H1 (cell line): ENCODE data around the gene SLC7A6OS. TPM values are rescaled to one million over a fixed set of nuclear protein-coding genes. Genes with fewer than 3 reads are reported as not detected.

ENCODE experiments used
- CTCF ChIA-PET: fragments of 300-600 bp; sonication (Branson Sonifier 250); formaldehyde crosslinking; loops from one replicate; lab custom pipeline; 2021; ENCODE audit not compliant: partially characterized antibody; lab: Charles Lee
- POLR2A ChIA-PET: fragments of 300-600 bp; sonication (Branson Sonifier 250); formaldehyde crosslinking; loops from one replicate; lab custom pipeline; 2021; ENCODE audit warnings: inconsistent platforms; ENCODE audit not compliant: partially characterized antibody; lab: Charles Lee
- DNase-seq, 2 experiments: peaks; one replicate each; pipeline versions ENCODE4 v3.0.0 to v3.0.0-alpha.2; 2010 to 2022; ENCODE audit warnings: low spot score in 2 of 2, low read depth in 1 of 2, mixed read lengths in 1 of 2
- FAIRE-seq: peaks from 2 replicates; lab custom pipeline; 2011; peaks lifted over from hg19 to GRCh38; lab: Jason Lieb, UNC
- H2AFZ ChIP-seq: 2 replicates; pipeline ENCODE4 v1.8.1; 2012; ENCODE audit warnings: low read length, inconsistent platforms
- H2AK5ac ChIP-seq: 2 replicates; pipeline ENCODE4 v1.6.1; 2013; ENCODE audit warnings: low read depth, low read length
- H2BK120ac ChIP-seq: replicated peaks from 2 replicates; pipeline ENCODE3; 2013; ENCODE audit warnings: low read depth, low read length, inconsistent platforms
- H2BK12ac ChIP-seq: 2 replicates; pipeline ENCODE4 v1.6.1; 2013; ENCODE audit warnings: low read depth, low read length
- H2BK15ac ChIP-seq: 2 replicates; pipeline ENCODE4 v1.6.1; 2013; ENCODE audit warnings: low read length
- H2BK20ac ChIP-seq: 2 replicates; pipeline ENCODE4 v1.6.1; 2013; ENCODE audit warnings: low read length
- H2BK5ac ChIP-seq: 2 replicates; pipeline ENCODE4 v1.6.1; 2013; ENCODE audit warnings: low read depth, low read length
- H3K14ac ChIP-seq: 2 replicates; pipeline ENCODE4 v1.6.1; 2013; ENCODE audit warnings: inconsistent platforms; ENCODE audit not compliant: insufficient read length
- H3K18ac ChIP-seq: 2 replicates; pipeline ENCODE4 v1.6.1; 2013; ENCODE audit warnings: low read length; ENCODE audit errors: extremely low read depth
- H3K23ac ChIP-seq: 2 replicates; pipeline ENCODE4 v1.6.1; 2013; ENCODE audit warnings: inconsistent platforms; ENCODE audit not compliant: insufficient read length
- H3K23me2 ChIP-seq: 2 replicates; pipeline ENCODE4 v1.6.1; 2013; ENCODE audit warnings: low read depth, low read length
- H3K27ac ChIP-seq: 2 replicates; pipeline ENCODE4 v1.6.1; 2011; ENCODE audit warnings: low read depth, low read length, inconsistent platforms
- H3K27me3 ChIP-seq, 4 experiments: replicated peaks in 1 of 4; 1 replicate in 1 of 4; 2 replicates in 3 of 4; pipeline versions ENCODE4 v1.6.1 to v1.8.1; 2011 to 2013; ENCODE audit warnings: low read length in 3 of 4, mild to moderate bottlenecking in 3 of 4, inconsistent platforms in 2 of 4, mixed read lengths in 2 of 4, moderate library complexity in 1 of 4; ENCODE audit not compliant: control insufficient read depth in 3 of 4, insufficient read depth in 3 of 4; ENCODE audit errors: extremely low read depth in 1 of 4
- H3K36me3 ChIP-seq, 4 experiments: 2 replicates each; pipeline versions ENCODE4 v1.6.1 to v1.8.1; 2011 to 2013; ENCODE audit warnings: mild to moderate bottlenecking in 4 of 4, low read length in 3 of 4, moderate library complexity in 2 of 4, control low read depth in 1 of 4, inconsistent platforms in 1 of 4; ENCODE audit not compliant: insufficient read depth in 4 of 4, control insufficient read depth in 2 of 4
- H3K4ac ChIP-seq: replicated peaks from 2 replicates; pipeline ENCODE3; 2013; ENCODE audit warnings: low read length, low read depth, mixed read lengths, inconsistent platforms; ENCODE audit not compliant: insufficient read length
- H3K4me1 ChIP-seq, 4 experiments: replicated peaks in 1 of 4; 1 replicate in 1 of 4; 2 replicates in 3 of 4; pipeline versions ENCODE4 v1.6.1 to v1.8.1; 2011 to 2013; ENCODE audit warnings: low read length in 3 of 4, inconsistent platforms in 2 of 4, mixed read lengths in 1 of 4; ENCODE audit not compliant: insufficient read depth in 4 of 4, control insufficient read depth in 3 of 4
- H3K4me2 ChIP-seq, 2 experiments: 2 replicates each; pipeline versions ENCODE4 v1.6.1 to v1.8.1; 2011 to 2013; ENCODE audit warnings: low read depth in 2 of 2, low read length in 2 of 2, control low read depth in 1 of 2, inconsistent platforms in 1 of 2, mild to moderate bottlenecking in 1 of 2; ENCODE audit not compliant: insufficient read depth in 1 of 2
- H3K4me3 ChIP-seq, 4 experiments: fragments of 200-600, 300-600 bp in 1 of 4; sonication (generic), shearing (Covaris generic), sonication (Bioruptor Twin) in 1 of 4; 2 replicates each; pipeline versions ENCODE4 v1.5.1 to v1.8.1; 2011 to 2016; ENCODE audit warnings: low read length in 4 of 4, low read depth in 3 of 4, control low read depth in 2 of 4, inconsistent platforms in 2 of 4, mild to moderate bottlenecking in 2 of 4, mixed read lengths in 1 of 4, moderate library complexity in 1 of 4; ENCODE audit not compliant: insufficient read depth in 2 of 4; ENCODE audit errors: extremely low read depth in 1 of 4
- H3K56ac ChIP-seq: replicated peaks from 2 replicates; pipeline ENCODE3; 2013; ENCODE audit warnings: low read depth, mild to moderate bottlenecking, mixed read lengths, low read length, inconsistent platforms; ENCODE audit not compliant: insufficient read length
- H3K79me1 ChIP-seq: 2 replicates; pipeline ENCODE4 v1.6.1; 2013; ENCODE audit warnings: low read depth, low read length, control low read depth
- H3K79me2 ChIP-seq, 2 experiments: 2 replicates each; pipeline versions ENCODE4 v1.6.1 to v1.8.1; 2012 to 2013; ENCODE audit warnings: low read length in 2 of 2, mild to moderate bottlenecking in 2 of 2, inconsistent platforms in 1 of 2; ENCODE audit not compliant: insufficient read depth in 2 of 2, control insufficient read depth in 1 of 2
- H3K9ac ChIP-seq, 4 experiments: replicated peaks in 1 of 4; 1 replicate in 1 of 4; 2 replicates in 3 of 4; pipeline versions ENCODE4 v1.6.1 to v1.8.1; 2011 to 2013; ENCODE audit warnings: low read depth in 3 of 4, low read length in 3 of 4, control low read depth in 2 of 4, mild to moderate bottlenecking in 2 of 4, moderate library complexity in 2 of 4, inconsistent platforms in 1 of 4; ENCODE audit errors: extremely low read depth in 1 of 4
- H3K9me3 ChIP-seq, 2 experiments: 2 replicates each; pipeline versions ENCODE4 v1.6.1 to v1.8.1; 2012 to 2013; ENCODE audit warnings: mild to moderate bottlenecking in 2 of 2, moderate library complexity in 2 of 2, control low read depth in 1 of 2, inconsistent platforms in 1 of 2, low read depth in 1 of 2, low read length in 1 of 2, mixed read lengths in 1 of 2; ENCODE audit not compliant: insufficient read depth in 2 of 2
- H4K20me1 ChIP-seq, 2 experiments: replicated peaks in 1 of 2; 2 replicates each; pipeline versions ENCODE3 to v1.8.1; 2011 to 2013; ENCODE audit warnings: inconsistent platforms in 2 of 2, low read length in 2 of 2, mild to moderate bottlenecking in 1 of 2; ENCODE audit not compliant: insufficient read depth in 2 of 2, control insufficient read depth in 1 of 2
- H4K5ac ChIP-seq: 2 replicates; pipeline ENCODE4 v1.6.1; 2013; ENCODE audit warnings: low read length, low read depth, mixed read lengths, inconsistent platforms; ENCODE audit not compliant: insufficient read length
- H4K8ac ChIP-seq: 2 replicates; pipeline ENCODE4 v1.8.0; 2013; ENCODE audit warnings: mild to moderate bottlenecking, moderate library complexity, low read length, inconsistent platforms; ENCODE audit not compliant: insufficient read depth; ENCODE audit errors: extremely low read depth
- H4K91ac ChIP-seq: replicated peaks from 2 replicates; pipeline ENCODE3; 2013; ENCODE audit warnings: low read length, mixed read lengths, inconsistent platforms; ENCODE audit not compliant: insufficient read length
- ASH2L ChIP-seq: fragments of 200-600, 300-600 bp; sonication (generic); IDR thresholded peaks from one replicate; pipeline ENCODE4 v1.7.1; 2017; ENCODE audit warnings: low read length
- HDAC6 ChIP-seq: IDR thresholded peaks from one replicate; pipeline ENCODE4 v1.7.1; 2012; ENCODE audit warnings: low read depth, mild to moderate bottlenecking, inconsistent platforms, low read length, moderate library complexity
- JUN ChIP-seq: IDR thresholded peaks from 2 replicates; pipeline ENCODE4 v1.6.1; 2011; ENCODE audit warnings: low read depth, mild to moderate bottlenecking, improper control_type of control experiment, low read length
- KDM1A ChIP-seq: fragments of 200-600, 300-600 bp; sonication (generic); IDR thresholded peaks from 2 replicates; pipeline ENCODE4 v1.7.1; 2016; ENCODE audit warnings: mild to moderate bottlenecking, low read length, borderline replicate concordance
- KDM4A ChIP-seq: IDR thresholded peaks from one replicate; pipeline ENCODE4 v1.7.1; 2012; ENCODE audit warnings: low read depth, mild to moderate bottlenecking, moderate library complexity, low read length, inconsistent platforms; ENCODE audit not compliant: severe bottlenecking
- RFX5 ChIP-seq: IDR thresholded peaks from 2 replicates; pipeline ENCODE4 v1.6.1; 2011; ENCODE audit warnings: low read depth, low read length, improper control_type of control experiment, borderline replicate concordance
- SIN3A ChIP-seq, 2 experiments: IDR thresholded peaks in 1 of 2; conservative IDR thresholded peaks in 1 of 2; 2 replicates each; pipeline ENCODE4 v1.6.1; 2011 to 2012; ENCODE audit warnings: low read length in 2 of 2, improper control_type of control experiment in 1 of 2, low read depth in 1 of 2, mild to moderate bottlenecking in 1 of 2
- SUZ12 ChIP-seq: fragments of 200-600 bp; sonication (generic); IDR thresholded peaks from 2 replicates; pipeline ENCODE4 v1.6.1; 2012; ENCODE audit warnings: mild to moderate bottlenecking, inconsistent platforms, low read length, moderate library complexity, mixed read lengths
- WGBS, 2 experiments: shearing (Covaris generic) in 1 of 2; methylation state at CpG; one replicate each; pipeline versions ENCODE4 v1.1.6 to v1.1.7; 2013 to 2015; ENCODE audit warnings: low lambda C conversion rate in 2 of 2, mixed read lengths in 2 of 2, inconsistent platforms in 1 of 2, low coverage in 1 of 2, missing lambda C conversion rate in 1 of 2; ENCODE audit not compliant: insufficient replicate concordance in 2 of 2, insufficient coverage in 1 of 2, insufficient read length in 1 of 2; ENCODE audit errors: extremely low coverage in 1 of 2, missing lambda C conversion rate in 1 of 2; 5-methylcytosine and 5-hydroxymethylcytosine counted together
- polyA plus RNA-seq, 7 experiments: library from polyadenylated mRNA; depleted of rRNA in 3 of 7; stranded (reverse) in 5 of 7; unstranded in 2 of 7; fragments of >200 nt in 5 of 7; fragments of 200-250 nt in 2 of 7; gene quantifications; 1 replicate in 5 of 7; 2 replicates in 1 of 7; 4 replicates in 1 of 7; pipeline versions ENCODE4 v1.2.1 to v1.2.3, GENCODE V29; 2011 to 2013; ENCODE audit warnings: missing spikeins in 2 of 7, mixed read lengths in 2 of 7
- total RNA-seq: library from RNA; stranded (reverse); fragmentation: NEBNext Ultra II Directional; extraction: Animal tissue kit (Norgen Biotek cat#: 25700); gene quantifications from 2 replicates; pipeline ENCODE4 v1.2.1, GENCODE V29; 2021
- TF ChIP-seq, protein P1 (sequence below): IDR thresholded peaks from 2 replicates; pipeline ENCODE4 v1.6.1; 2011; ENCODE audit warnings: low read depth, mild to moderate bottlenecking, low read length; ENCODE audit not compliant: insufficient read depth

The SLC7A6OS gene
- total and polyA plus RNA-seq, 2 of the 8 experiments (the other 6 are each of a cell fraction or from before 2014, with no cell fraction given) = 7.3 to 21.3 TPM

DNA sequence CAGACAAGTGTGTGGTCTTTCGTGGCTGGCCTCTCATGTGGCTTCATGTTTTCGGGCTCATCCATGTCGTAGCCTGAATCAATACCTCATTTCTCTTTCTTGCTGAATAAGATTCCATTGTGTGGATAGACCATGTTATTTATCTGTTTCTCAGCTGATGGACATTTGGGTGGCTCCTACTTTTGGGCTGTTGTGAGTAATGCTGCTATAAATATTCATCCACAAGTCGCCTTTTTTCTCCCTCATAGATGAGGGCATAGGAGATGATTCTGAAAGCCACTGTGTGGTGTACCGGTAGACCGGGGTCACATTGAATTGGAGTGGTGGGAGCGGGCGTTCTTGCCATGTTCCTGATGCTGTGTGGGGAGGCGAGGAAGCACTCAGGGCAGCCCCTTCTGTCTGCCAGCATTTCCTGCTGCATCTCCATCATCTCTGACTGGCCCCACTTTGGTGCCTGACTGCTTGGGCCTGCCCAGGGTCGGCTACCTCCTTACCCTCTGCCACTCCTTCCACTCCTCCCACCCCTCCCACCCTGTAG is 40.1 kb upstream of the SLC7A6OS start:
- Histone ChIP-seq H3K9ac (no peak overlapping the region), H3K23ac (no peak overlapping the region), H3K4me2 (no peak overlapping the region), H3K14ac (no peak overlapping the region), H2AFZ (no peak overlapping the region), H3K4me3 (no peak overlapping the region), H4K91ac (no peak overlapping the region), H2BK20ac (no peak overlapping the region), H2BK15ac (no peak overlapping the region), H2BK120ac (no peak overlapping the region), H3K79me2 (no peaks in the 10 kb centered on the region), H4K8ac (no peak overlapping the region), H2AK5ac (no peak overlapping the region), H3K36me3 (peaks cover 8 to 43% (median 18%) of the 10 kb centered on the region in 4 experiments; a peak in 6 of 8 replicates), H4K5ac (no peak overlapping the region), H2BK12ac (no peak overlapping the region), H4K20me1 (peaks cover 0 to 11% of the 10 kb centered on the region in 2 experiments), H3K27me3 (no peaks in the 10 kb centered on the region; a peak in 1 of 7 replicates), H3K79me1 (0 out of 2 replicates have a peak, but pooled peaks cover 2% of the 10 kb centered on the region), H3K18ac (no peak overlapping the region), H3K9me3 (no peaks in the 10 kb centered on the region), H3K23me2 (no peaks in the 10 kb centered on the region), H3K4ac (no peak overlapping the region), H3K27ac (no peak overlapping the region), H3K56ac (no peak overlapping the region), H2BK5ac (no peak overlapping the region), H3K4me1 (no peaks in the 10 kb centered on the region)
- 84% methylated on average over 10 of the region's 10 CpGs; no CpG with 5 or more reads in 1 of the 2 experiments for WGBS, 2 experiments
- FAIRE-seq (no peak), DNase-seq (no peak)
- ChIA-PET CTCF (interaction anchor here (0.6 to 0.8 kb wide), 2 partner anchors 9 to 11 kb away, joined by 3 read pairs; no protein-coding TSS in a partner anchor), POLR2A (interaction anchor here (1.2 to 1.6 kb wide), 2 partner anchors 10 to 32 kb away, joined by 3 to 5 read pairs; no protein-coding TSS in a partner anchor)
- TF ChIP-seq, protein P1, sequence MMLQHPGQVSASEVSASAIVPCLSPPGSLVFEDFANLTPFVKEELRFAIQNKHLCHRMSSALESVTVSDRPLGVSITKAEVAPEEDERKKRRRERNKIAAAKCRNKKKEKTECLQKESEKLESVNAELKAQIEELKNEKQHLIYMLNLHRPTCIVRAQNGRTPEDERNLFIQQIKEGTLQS = no peak
- TF ChIP-seq KDM4A (no peak), HDAC6 (no peak), SIN3A (conservative IDR thresholded peaks at IDR 0.05 in 1 of 2, IDR thresholded peaks at IDR 0.05 in 1 of 2; ENCODE audit: low read depth in 1 of 2, low read length in 2 of 2) (no peak), JUN (no peak), RFX5 (no peak), ASH2L (no peak), SUZ12 (no peak), KDM1A (no peak)
